ENCODE results near the gene ZNF384.

The ZNF384 gene

GRCh38 chr12:6653342-6653741 is 35.8 kb downstream of the ZNF384 start:
- no peak for DNase-seq (ENCODE audit: low read depth)

GRCh38 chr12:6652391-6652790 is 36.8 kb downstream of the ZNF384 start:
- no peak for DNase-seq (ENCODE audit: low read depth)

- DNase-seq (ENCODE audit: low read depth) = no peak
Measured at GRCh38 chr12:6650832-6651231, 38.3 kb downstream of the ZNF384 start.

- DNase-seq (ENCODE audit: low read depth) = peak; percentile 54
Measured at GRCh38 chr12:6647083-6647604, 42.0 kb downstream of the ZNF384 start, which contains the start of gene ACRBP. ACRBP (minus strand) TSS chr12:6647432; CDS start chr12:6647366, 66 bp downstream.

GRCh38 chr12:6646276-6647082 is 42.7 kb downstream of the ZNF384 start:
- no peak for DNase-seq (ENCODE audit: low read depth)

GRCh38 chr12:6644903-6645302 is 44.3 kb downstream of the ZNF384 start:
- no peak for DNase-seq (ENCODE audit: low read depth)

GRCh38 chr12:6644257-6644596 is 44.9 kb downstream of the ZNF384 start:
- no peak for DNase-seq (ENCODE audit: low read depth)

GRCh38 chr12:6643569-6644256 is 45.5 kb downstream of the ZNF384 start:
- no peak for DNase-seq (ENCODE audit: low read depth)

- DNase-seq (ENCODE audit: low read depth) = no peak
Measured at GRCh38 chr12:6641131-6641530, 48.0 kb downstream of the ZNF384 start.

- DNase-seq (ENCODE audit: low read depth) = no peak
Measured at GRCh38 chr12:6640497-6640896, 48.7 kb downstream of the ZNF384 start.

- no peak for DNase-seq (ENCODE audit: low read depth)
Measured at GRCh38 chr12:6639151-6639801, 49.9 kb downstream of the ZNF384 start.

GRCh38 chr12:6638305-6638704 is 50.9 kb downstream of the ZNF384 start:
- DNase-seq (ENCODE audit: low read depth) = no peak

GRCh38 chr12:6635856-6636531 is 53.2 kb downstream of the ZNF384 start, which contains the start of gene LPAR5:
LPAR5 (minus strand) TSS chr12:6635959; CDS start chr12:6621248, 14,711 bp downstream.
- no peak for DNase-seq (ENCODE audit: low read depth)

- DNase-seq (ENCODE audit: low read depth) = no peak
Measured at GRCh38 chr12:6635375-6635855, 53.8 kb downstream of the ZNF384 start.

- no peak for DNase-seq (ENCODE audit: low read depth)
Measured at GRCh38 chr12:6632026-6632983, 56.9 kb downstream of the ZNF384 start.

- no peak for DNase-seq (ENCODE audit: low read depth)
Measured at GRCh38 chr12:6631549-6631961, 57.6 kb downstream of the ZNF384 start.

- DNase-seq (ENCODE audit: low read depth) = no peak
Measured at GRCh38 chr12:6630736-6631135, 58.4 kb downstream of the ZNF384 start.

GRCh38 chr12:6627616-6628015 is 61.6 kb downstream of the ZNF384 start:
- no peak for DNase-seq (ENCODE audit: low read depth)

- no peak for DNase-seq (ENCODE audit: low read depth)
Measured at GRCh38 chr12:6626654-6627283, 62.4 kb downstream of the ZNF384 start.

GRCh38 chr12:6620885-6621274 is 68.3 kb downstream of the ZNF384 start:
- no peak for DNase-seq (ENCODE audit: low read depth)
